B cell (primary cell): ENCODE measurements around the gene ITPR3. TPM values are rescaled to one million over a fixed set of nuclear protein-coding genes. Genes with fewer than 3 reads are reported as not detected.

Source experiments
- ATAC-seq: fragments of 200-7000 bp; cut with Tn5 transposase; one replicate; pipeline ENCODE4 v1.10.0; 2021; ENCODE audit warnings: low read depth, mild to moderate bottlenecking, moderate number of reproducible peaks, moderate library complexity
- CTCF ChIA-PET: fragments of 350-600 bp; sonication (Branson Sonifier 250); formaldehyde crosslinking; loops from one replicate; lab custom pipeline; 2021; ENCODE audit warnings: antibody characterized with exemption, inconsistent platforms; lab: Charles Lee
- POLR2A ChIA-PET: fragments of 350-600 bp; sonication (Branson Sonifier 250); formaldehyde crosslinking; loops from one replicate; lab custom pipeline; 2021; ENCODE audit warnings: antibody characterized with exemption; lab: Charles Lee
- DNase-seq: peaks from one replicate; pipeline ENCODE4 v3.0.0; 2013
- H2AFZ ChIP-seq: 2 replicates; pipeline ENCODE4 v1.6.1; 2012; ENCODE audit warnings: mild to moderate bottlenecking, low read depth, low read length; ENCODE audit not compliant: insufficient read depth, poor library complexity, severe bottlenecking
- H3K27ac ChIP-seq, 2 donors: 1 replicate in 1 of 2; 2 replicates in 1 of 2; pipeline ENCODE4 v1.5.1; 2012 to 2013; ENCODE audit warnings: low read length in 2 of 2, mild to moderate bottlenecking in 2 of 2, moderate library complexity in 1 of 2
- H3K27me3 ChIP-seq, 4 experiments: fragments of 200-600 bp in 1 of 4; sonication (generic) in 1 of 4; replicated peaks in 1 of 4; 1 replicate in 2 of 4; 2 replicates in 2 of 4; pipeline versions ENCODE4 v1.6.1 to v1.7.0; 2013 to 2016; ENCODE audit warnings: low read length in 3 of 4, mild to moderate bottlenecking in 2 of 4, mixed read lengths in 1 of 4, moderate library complexity in 1 of 4; ENCODE audit not compliant: insufficient read depth in 4 of 4, control insufficient read depth in 3 of 4; ENCODE audit errors: control extremely low read depth in 1 of 4
- H3K36me3 ChIP-seq, 2 experiments: replicated peaks in 1 of 2; 1 replicate in 1 of 2; 2 replicates in 1 of 2; pipeline versions ENCODE4 v1.6.1 to v1.7.1; 2013; ENCODE audit warnings: low read length in 1 of 2; ENCODE audit not compliant: insufficient read depth in 2 of 2, control insufficient read depth in 1 of 2; ENCODE audit errors: control extremely low read depth in 1 of 2, extremely low read depth in 1 of 2
- H3K4me1 ChIP-seq, 2 donors: fragments of 200-600 bp in 1 of 2; sonication (generic) in 1 of 2; 1 replicate in 1 of 2; 2 replicates in 1 of 2; pipeline versions ENCODE4 v1.5.1 to v1.6.1; 2013 to 2017; ENCODE audit warnings: low read length in 2 of 2; ENCODE audit not compliant: control insufficient read depth in 2 of 2, insufficient read depth in 2 of 2
- H3K4me2 ChIP-seq: replicated peaks from 2 replicates; pipeline ENCODE3; 2012; ENCODE audit warnings: mild to moderate bottlenecking, low read depth, low read length; ENCODE audit not compliant: poor library complexity, severe bottlenecking
- H3K4me3 ChIP-seq, 5 experiments: fragments of 200-600 bp in 1 of 5; sonication (generic) in 1 of 5; 1 replicate in 3 of 5; 2 replicates in 2 of 5; pipeline versions ENCODE4 v1.5.1 to v1.7.0; 2011 to 2016; ENCODE audit warnings: low read length in 4 of 5, mild to moderate bottlenecking in 4 of 5, low read depth in 2 of 5, control low read depth in 1 of 5, moderate library complexity in 1 of 5; ENCODE audit not compliant: insufficient read depth in 1 of 5; ENCODE audit errors: control extremely low read depth in 1 of 5, extremely low read depth in 1 of 5
- H3K79me2 ChIP-seq: fragments of 200-600 bp; sonication (generic); one replicate; pipeline ENCODE4 v1.6.0; 2016; ENCODE audit warnings: low read length; ENCODE audit not compliant: control insufficient read depth, insufficient read depth
- H3K9ac ChIP-seq: fragments of 200-600 bp; sonication (generic); 2 replicates; pipeline ENCODE4 v1.6.1; 2017; ENCODE audit warnings: mild to moderate bottlenecking, low read length, moderate library complexity
- H3K9me3 ChIP-seq, 3 donors: one replicate each; pipeline versions ENCODE4 v1.6.1 to v1.7.1; 2013; ENCODE audit warnings: low read length in 2 of 3; ENCODE audit not compliant: control insufficient read depth in 2 of 3, insufficient read depth in 1 of 3; ENCODE audit errors: control extremely low read depth in 1 of 3
- H4K20me1 ChIP-seq: 2 replicates; pipeline ENCODE4 v1.6.0; 2012; ENCODE audit warnings: mild to moderate bottlenecking, low read length; ENCODE audit not compliant: insufficient read depth, control insufficient read depth, poor library complexity, severe bottlenecking
- H3K27ac Mint-ChIP-seq: one replicate; pipeline ENCODE4 v1.8.0; 2021; ENCODE audit warnings: mixed read lengths
- H3K27me3 Mint-ChIP-seq: one replicate; pipeline ENCODE4 v1.8.0; 2021; ENCODE audit warnings: mixed read lengths
- H3K4me1 Mint-ChIP-seq: one replicate; pipeline ENCODE4 v1.8.0; 2021; ENCODE audit warnings: mixed read lengths
- H3K4me3 Mint-ChIP-seq: one replicate; pipeline ENCODE4 v1.8.0; 2021; ENCODE audit warnings: mixed read lengths
- H3K9me3 Mint-ChIP-seq: one replicate; pipeline ENCODE4 v1.8.0; 2022; ENCODE audit warnings: mixed read lengths; ENCODE audit not compliant: insufficient read depth
- CTCF ChIP-seq: fragments of 200-600 bp; IDR thresholded peaks from one replicate; pipeline ENCODE4 v1.8.0; 2022; ENCODE audit warnings: antibody characterized with exemption, mild to moderate bottlenecking
- EZH2 ChIP-seq: IDR thresholded peaks from 2 replicates; pipeline ENCODE4 v1.6.1; 2012; ENCODE audit warnings: borderline replicate concordance, low read depth, mild to moderate bottlenecking, moderate library complexity, low read length; ENCODE audit not compliant: insufficient read depth, poor library complexity, severe bottlenecking
- WGBS: methylation state at CpG from one replicate; pipeline ENCODE4 v1.1.5; 2013; ENCODE audit warnings: missing lambda C conversion rate; ENCODE audit not compliant: insufficient coverage; 5-methylcytosine and 5-hydroxymethylcytosine counted together
- intact Hi-C: fragments of 100-400 bp; cut with micrococcal nuclease; formaldehyde crosslinking; loops from one replicate; pipeline ENCODE4 v1.10.0; 2022
- polyA plus RNA-seq: library from polyadenylated mRNA; depleted of rRNA; stranded (reverse); fragments of >200 nt; gene quantifications from 2 replicates; pipeline ENCODE4 v1.2.3, GENCODE V29; 2012
- total RNA-seq, 2 donors: library from RNA; stranded (reverse); fragments of 120-200 nt in 1 of 2; gene quantifications; 1 replicate in 1 of 2; 2 replicates in 1 of 2; pipeline versions ENCODE4 v1.2.3 to v1.2.4, GENCODE V29; 2013 to 2022

ITPR3 gene
- total and polyA plus RNA-seq, 2 donors (not counting 1 experiment from before 2014, with no cell fraction given), result 61.9 to 67.6 TPM

DNA sequence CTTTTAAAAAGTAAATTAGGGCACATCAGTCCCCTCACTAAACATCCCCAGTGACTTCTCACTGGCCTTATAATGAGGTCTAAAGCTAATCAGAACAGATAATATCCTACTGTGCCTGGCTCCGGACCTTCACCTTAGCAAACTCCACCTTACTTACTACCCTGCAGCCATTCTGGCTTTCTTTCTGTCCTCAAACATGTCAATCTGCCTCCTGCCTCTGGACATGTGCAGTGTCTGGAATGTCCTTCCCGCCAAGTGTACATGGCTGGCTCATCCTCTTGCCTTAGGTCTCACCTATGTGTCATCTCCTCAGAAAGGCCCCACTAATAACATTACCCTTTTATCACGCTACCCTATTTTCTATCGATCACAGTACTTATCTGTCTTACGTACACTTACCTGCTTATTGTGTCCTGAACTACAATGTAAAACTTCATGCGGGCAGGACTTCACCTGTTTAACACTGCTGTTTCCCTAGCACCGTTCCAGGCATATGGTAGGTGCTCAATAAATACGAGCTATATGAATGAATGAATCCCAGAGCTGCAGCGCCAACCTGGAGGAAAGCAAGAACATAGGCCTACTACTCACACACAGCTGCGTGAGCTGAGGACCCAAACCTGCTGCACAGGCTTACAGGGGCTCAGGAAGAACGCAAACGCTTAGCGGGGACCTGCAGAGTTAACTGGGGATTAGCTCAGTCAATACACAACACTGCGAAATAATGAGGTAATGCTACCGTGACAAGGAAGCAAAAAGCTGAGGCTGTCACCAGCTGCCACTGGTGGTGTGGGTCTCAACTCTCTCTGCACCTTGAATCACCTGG is 89.4 kb downstream of the ITPR3 start:
- intact Hi-C loops, result loop anchor here (1.0 kb wide), 6 partner anchors 11 to 317 kb away; partner anchors contain the start of genes ITPR3 and LEMD2
- no peak for ATAC-seq
- H3K27ac Mint-ChIP-seq, result peak overlapping the region; percentile 93

More for the DNA sequence above, 89.4 kb downstream of the ITPR3 start:
- H3K27me3 Mint-ChIP-seq, result no peaks in the 10 kb centered on the region
- peak; percentile 20 for DNase-seq
- peak overlapping the region; percentile 87 for H3K4me3 Mint-ChIP-seq
- CTCF ChIA-PET, result interaction anchor here (0.9 to 6.1 kb wide), 14 partner anchors 9 to 446 kb away, joined by 4 to 58 read pairs (median 8); partner anchors contain the start of genes BAK1 and ITPR3
- TF ChIP-seq CTCF (no peak), EZH2 (no peak)
- H4K20me1 ChIP-seq, result no peaks in the 10 kb centered on the region
- peak overlapping the region; percentile 98 for H2AFZ ChIP-seq
- peaks cover 20% of the 10 kb centered on the region for H3K79me2 ChIP-seq
- no peaks in the 10 kb centered on the region for H3K9me3 Mint-ChIP-seq
- peaks cover 33% of the 10 kb centered on the region for H3K4me1 Mint-ChIP-seq
- peaks cover 0 to 4% (median 0%) of the 10 kb centered on the region in 3 donors for H3K9me3 ChIP-seq
- peak overlapping the region; percentile 84 for H3K4me2 ChIP-seq
- peak overlapping the region; percentile 83 to 88 for H3K27ac ChIP-seq
- H3K27me3 ChIP-seq, result no peaks in the 10 kb centered on the region
- POLR2A ChIA-PET, result interaction anchor here (0.5 to 1.3 kb wide), 6 partner anchors 15 to 124 kb away, joined by 3 to 4 read pairs (median 4); no protein-coding TSS in a partner anchor
- peak overlapping the region; percentile 62 to 96 (median 93) for H3K4me3 ChIP-seq
- H3K4me1 ChIP-seq, result peaks cover 16 to 28% of the 10 kb centered on the region in 2 donors
- WGBS, result 84% methylated on average over 15 of the region's 15 CpGs
- H3K9ac ChIP-seq, result peak overlapping the region; percentile 89
- H3K36me3 ChIP-seq, result peaks cover 1 to 15% of the 10 kb centered on the region in 2 experiments
